HepG2 (cell line): Measurements from ENCODE around the gene ZKSCAN5. TPM values are rescaled to one million over a fixed set of nuclear protein-coding genes. Genes with fewer than 3 reads are reported as not detected.

Source experiments
- AKAP8 ChIP-seq: sonication (generic); formaldehyde crosslinking; IDR thresholded peaks from 2 replicates; pipeline ENCODE4 v1.5.1; 2020; ENCODE audit warnings: mild to moderate bottlenecking, missing genetic modification reagents
- FIP1L1 ChIP-seq: fragments of 200-400 bp; formaldehyde crosslinking; IDR thresholded peaks from 2 replicates; pipeline ENCODE4 v1.6.1; 2018; ENCODE audit warnings: low read depth, mild to moderate bottlenecking, low read length, moderate library complexity, borderline replicate concordance; ENCODE audit not compliant: insufficient read depth
- HES4 ChIP-seq: sonication (generic); formaldehyde crosslinking; IDR thresholded peaks from 2 replicates; pipeline ENCODE4 v1.9.0; 2021; ENCODE audit warnings: mild to moderate bottlenecking, missing genetic modification reagents, borderline replicate concordance
- MAFG ChIP-seq: sonication (generic); formaldehyde crosslinking; IDR thresholded peaks from 2 replicates; pipeline ENCODE4 v1.5.1; 2020; ENCODE audit warnings: mild to moderate bottlenecking, missing genetic modification reagents
- NFKB2 ChIP-seq: sonication (generic); formaldehyde crosslinking; IDR thresholded peaks from 2 replicates; pipeline ENCODE4 v1.4.0; 2020; ENCODE audit warnings: missing genetic modification reagents, borderline replicate concordance
- RFX5 ChIP-seq: IDR thresholded peaks from 2 replicates; pipeline ENCODE4 v1.6.1; 2011; ENCODE audit warnings: low read depth, low read length, improper control_type of control experiment
- SNAI1 ChIP-seq: sonication (generic); formaldehyde crosslinking; IDR thresholded peaks from 2 replicates; pipeline ENCODE4 v1.5.0; 2020; ENCODE audit warnings: mild to moderate bottlenecking, missing genetic modification reagents, borderline replicate concordance
- TP53 ChIP-seq: sonication (generic); formaldehyde crosslinking; conservative IDR thresholded peaks from 2 replicates; pipeline ENCODE4 v1.4.0; 2020; ENCODE audit warnings: missing genetic modification reagents
- ZMYM2 ChIP-seq: sonication (generic); formaldehyde crosslinking; IDR thresholded peaks from 2 replicates; pipeline ENCODE4 v1.8.0; 2022; ENCODE audit warnings: mild to moderate bottlenecking, missing genetic modification reagents
- ZNF20 ChIP-seq: sonication (generic); formaldehyde crosslinking; IDR thresholded peaks from 2 replicates; pipeline ENCODE4 v1.4.0; 2020; ENCODE audit warnings: mild to moderate bottlenecking, moderate library complexity, missing genetic modification reagents
- ZNF354B ChIP-seq: sonication (generic); formaldehyde crosslinking; IDR thresholded peaks from 2 replicates; pipeline ENCODE4 v1.8.0; 2022; ENCODE audit warnings: mild to moderate bottlenecking, missing genetic modification reagents
- ZNF460 ChIP-seq: sonication (generic); formaldehyde crosslinking; IDR thresholded peaks from 2 replicates; pipeline ENCODE4 v1.5.1; 2020; ENCODE audit warnings: missing genetic modification reagents, mild to moderate bottlenecking, borderline replicate concordance
- ZNF607 ChIP-seq: sonication (generic); formaldehyde crosslinking; IDR thresholded peaks from 2 replicates; pipeline ENCODE4 v1.5.1; 2020; ENCODE audit warnings: missing genetic modification reagents, mild to moderate bottlenecking, borderline replicate concordance
- ZNF75D ChIP-seq: sonication (generic); formaldehyde crosslinking; IDR thresholded peaks from 2 replicates; pipeline ENCODE4 v1.8.1; 2023; ENCODE audit warnings: missing genetic modification reagents, mild to moderate bottlenecking, borderline replicate concordance
- polyA plus RNA-seq, 8 experiments: library from polyadenylated mRNA; depleted of rRNA in 3 of 8; stranded (reverse) in 7 of 8; unstranded in 1 of 8; fragments of >200 nt; fragmentation: Illumina TruSeq in 4 of 8; extraction: Trizol in 4 of 8; gene quantifications; 2 replicates each; pipeline versions ENCODE4 v1.2.1 to v1.2.3, GENCODE V29; 2011 to 2016; ENCODE audit warnings: low read depth in 4 of 8, missing spikeins in 1 of 8, mixed read lengths in 1 of 8; ENCODE audit not compliant: insufficient read depth in 1 of 8
- total RNA-seq, 5 experiments: library from RNA; depleted of rRNA; stranded (reverse); fragments of >200 nt; fragmentation: Illumina TruSeq; extraction: Trizol; gene quantifications; 2 replicates each; pipeline ENCODE4 v1.2.3, GENCODE V29; 2016; ENCODE audit warnings: low read depth in 1 of 5
- TF ChIP-seq, protein P1 (sequence below): sonication (generic); formaldehyde crosslinking; IDR thresholded peaks from 2 replicates; pipeline ENCODE4 v1.8.0; 2022; ENCODE audit warnings: missing genetic modification reagents, mild to moderate bottlenecking, borderline replicate concordance
- TF ChIP-seq, protein P2 (sequence below): sonication (generic); formaldehyde crosslinking; conservative IDR thresholded peaks from 2 replicates; pipeline ENCODE4 v1.4.0; 2020; ENCODE audit warnings: mild to moderate bottlenecking, missing genetic modification reagents, moderate library complexity
- TF ChIP-seq, protein P3 (sequence below): sonication (generic); formaldehyde crosslinking; IDR thresholded peaks from 2 replicates; pipeline ENCODE4 v1.8.1; 2023; ENCODE audit warnings: missing genetic modification reagents, inconsistent platforms, borderline replicate concordance
- TF ChIP-seq, protein P4 (sequence below): sonication (generic); formaldehyde crosslinking; IDR thresholded peaks from 2 replicates; pipeline ENCODE4 v1.4.0; 2020; ENCODE audit warnings: missing genetic modification reagents
- TF ChIP-seq, protein P5 (sequence below): sonication (generic); IDR thresholded peaks from 2 replicates; pipeline ENCODE4 v1.6.1; 2016; ENCODE audit warnings: low read depth, borderline replicate concordance

ZKSCAN5 gene
- total and polyA plus RNA-seq, 2 of the 13 experiments (the other 11 are each of a cell fraction or from before 2014, with no cell fraction given), result 5.5 to 11.7 TPM

DNA sequence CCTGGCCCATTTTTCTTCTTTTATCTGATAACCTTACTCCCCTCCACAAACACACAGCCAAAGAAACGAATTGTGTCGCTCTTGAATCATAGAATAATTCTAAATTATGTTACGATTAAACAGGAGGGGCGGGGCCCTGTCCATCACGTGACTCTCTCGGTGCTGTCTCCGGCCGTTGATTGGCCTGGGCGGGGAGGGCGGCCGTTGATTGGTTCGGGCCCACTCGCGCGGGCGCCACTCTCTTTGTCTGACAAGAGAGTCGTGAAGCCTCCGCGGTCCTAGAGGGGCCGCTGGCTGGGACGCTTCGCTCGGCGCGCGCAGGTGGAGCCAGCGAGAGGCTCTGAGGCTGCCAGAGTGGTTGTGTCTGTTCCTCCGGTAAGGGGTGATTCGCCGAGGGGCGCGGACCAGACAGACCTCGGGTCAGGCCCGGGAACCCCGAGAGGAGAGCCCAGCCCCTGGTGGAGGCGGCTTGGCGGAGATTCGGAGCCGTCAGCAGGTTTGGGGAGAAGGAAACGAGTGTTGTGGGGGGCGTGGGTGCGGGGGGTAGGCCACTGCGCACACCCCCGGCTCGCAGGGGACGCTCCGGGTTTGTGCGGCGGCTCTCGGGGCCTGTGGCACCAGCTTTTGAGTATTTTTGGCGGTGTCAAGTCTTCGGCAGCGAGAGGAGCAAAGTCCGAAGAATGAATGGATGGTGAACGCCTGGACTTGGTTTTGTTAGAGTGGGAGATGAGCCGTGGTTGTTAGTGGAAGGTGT lies 31.7 kb upstream of the ZKSCAN5 start, which contains the start of gene ZNF789 (continued):
- TF ChIP-seq, protein P1, sequence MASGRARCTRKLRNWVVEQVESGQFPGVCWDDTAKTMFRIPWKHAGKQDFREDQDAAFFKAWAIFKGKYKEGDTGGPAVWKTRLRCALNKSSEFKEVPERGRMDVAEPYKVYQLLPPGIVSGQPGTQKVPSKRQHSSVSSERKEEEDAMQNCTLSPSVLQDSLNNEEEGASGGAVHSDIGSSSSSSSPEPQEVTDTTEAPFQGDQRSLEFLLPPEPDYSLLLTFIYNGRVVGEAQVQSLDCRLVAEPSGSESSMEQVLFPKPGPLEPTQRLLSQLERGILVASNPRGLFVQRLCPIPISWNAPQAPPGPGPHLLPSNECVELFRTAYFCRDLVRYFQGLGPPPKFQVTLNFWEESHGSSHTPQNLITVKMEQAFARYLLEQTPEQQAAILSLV (CRISPR knock-in tag), result no peak
- TF ChIP-seq MAFG (CRISPR knock-in tag) (no peak), ZNF460 (CRISPR knock-in tag) (no peak), HES4 (CRISPR knock-in tag) (no peak), SNAI1 (CRISPR knock-in tag) (peak; percentile 51; the same call in 1 of the 2 replicates), ZNF607 (CRISPR knock-in tag) (0 out of 2 replicates have a peak, but pooled peaks have one; percentile 68), ZNF20 (CRISPR knock-in tag) (no peak; the same call in 1 of the 2 replicates), FIP1L1 (no peak), AKAP8 (CRISPR knock-in tag) (no peak), NFKB2 (CRISPR knock-in tag) (peak; percentile 78; the same call in 1 of the 2 replicates), RFX5 (peak; percentile 45), TP53 (no peak), ZNF354B (CRISPR knock-in tag) (no peak), ZNF75D (CRISPR knock-in tag) (peak; percentile 58; the same call in 1 of the 2 replicates), ZMYM2 (CRISPR knock-in tag) (no peak)
- TF ChIP-seq, protein P2, sequence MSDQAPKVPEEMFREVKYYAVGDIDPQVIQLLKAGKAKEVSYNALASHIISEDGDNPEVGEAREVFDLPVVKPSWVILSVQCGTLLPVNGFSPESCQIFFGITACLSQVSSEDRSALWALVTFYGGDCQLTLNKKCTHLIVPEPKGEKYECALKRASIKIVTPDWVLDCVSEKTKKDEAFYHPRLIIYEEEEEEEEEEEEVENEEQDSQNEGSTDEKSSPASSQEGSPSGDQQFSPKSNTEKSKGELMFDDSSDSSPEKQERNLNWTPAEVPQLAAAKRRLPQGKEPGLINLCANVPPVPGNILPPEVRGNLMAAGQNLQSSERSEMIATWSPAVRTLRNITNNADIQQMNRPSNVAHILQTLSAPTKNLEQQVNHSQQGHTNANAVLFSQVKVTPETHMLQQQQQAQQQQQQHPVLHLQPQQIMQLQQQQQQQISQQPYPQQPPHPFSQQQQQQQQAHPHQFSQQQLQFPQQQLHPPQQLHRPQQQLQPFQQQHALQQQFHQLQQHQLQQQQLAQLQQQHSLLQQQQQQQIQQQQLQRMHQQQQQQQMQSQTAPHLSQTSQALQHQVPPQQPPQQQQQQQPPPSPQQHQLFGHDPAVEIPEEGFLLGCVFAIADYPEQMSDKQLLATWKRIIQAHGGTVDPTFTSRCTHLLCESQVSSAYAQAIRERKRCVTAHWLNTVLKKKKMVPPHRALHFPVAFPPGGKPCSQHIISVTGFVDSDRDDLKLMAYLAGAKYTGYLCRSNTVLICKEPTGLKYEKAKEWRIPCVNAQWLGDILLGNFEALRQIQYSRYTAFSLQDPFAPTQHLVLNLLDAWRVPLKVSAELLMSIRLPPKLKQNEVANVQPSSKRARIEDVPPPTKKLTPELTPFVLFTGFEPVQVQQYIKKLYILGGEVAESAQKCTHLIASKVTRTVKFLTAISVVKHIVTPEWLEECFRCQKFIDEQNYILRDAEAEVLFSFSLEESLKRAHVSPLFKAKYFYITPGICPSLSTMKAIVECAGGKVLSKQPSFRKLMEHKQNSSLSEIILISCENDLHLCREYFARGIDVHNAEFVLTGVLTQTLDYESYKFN (CRISPR knock-in tag), result peak; percentile 40; the same call in 1 of the 2 replicates
- TF ChIP-seq, protein P3, sequence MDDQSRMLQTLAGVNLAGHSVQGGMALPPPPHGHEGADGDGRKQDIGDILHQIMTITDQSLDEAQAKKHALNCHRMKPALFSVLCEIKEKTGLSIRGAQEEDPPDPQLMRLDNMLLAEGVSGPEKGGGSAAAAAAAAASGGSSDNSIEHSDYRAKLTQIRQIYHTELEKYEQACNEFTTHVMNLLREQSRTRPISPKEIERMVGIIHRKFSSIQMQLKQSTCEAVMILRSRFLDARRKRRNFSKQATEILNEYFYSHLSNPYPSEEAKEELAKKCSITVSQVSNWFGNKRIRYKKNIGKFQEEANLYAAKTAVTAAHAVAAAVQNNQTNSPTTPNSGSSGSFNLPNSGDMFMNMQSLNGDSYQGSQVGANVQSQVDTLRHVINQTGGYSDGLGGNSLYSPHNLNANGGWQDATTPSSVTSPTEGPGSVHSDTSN, result no peak
- TF ChIP-seq, protein P4, sequence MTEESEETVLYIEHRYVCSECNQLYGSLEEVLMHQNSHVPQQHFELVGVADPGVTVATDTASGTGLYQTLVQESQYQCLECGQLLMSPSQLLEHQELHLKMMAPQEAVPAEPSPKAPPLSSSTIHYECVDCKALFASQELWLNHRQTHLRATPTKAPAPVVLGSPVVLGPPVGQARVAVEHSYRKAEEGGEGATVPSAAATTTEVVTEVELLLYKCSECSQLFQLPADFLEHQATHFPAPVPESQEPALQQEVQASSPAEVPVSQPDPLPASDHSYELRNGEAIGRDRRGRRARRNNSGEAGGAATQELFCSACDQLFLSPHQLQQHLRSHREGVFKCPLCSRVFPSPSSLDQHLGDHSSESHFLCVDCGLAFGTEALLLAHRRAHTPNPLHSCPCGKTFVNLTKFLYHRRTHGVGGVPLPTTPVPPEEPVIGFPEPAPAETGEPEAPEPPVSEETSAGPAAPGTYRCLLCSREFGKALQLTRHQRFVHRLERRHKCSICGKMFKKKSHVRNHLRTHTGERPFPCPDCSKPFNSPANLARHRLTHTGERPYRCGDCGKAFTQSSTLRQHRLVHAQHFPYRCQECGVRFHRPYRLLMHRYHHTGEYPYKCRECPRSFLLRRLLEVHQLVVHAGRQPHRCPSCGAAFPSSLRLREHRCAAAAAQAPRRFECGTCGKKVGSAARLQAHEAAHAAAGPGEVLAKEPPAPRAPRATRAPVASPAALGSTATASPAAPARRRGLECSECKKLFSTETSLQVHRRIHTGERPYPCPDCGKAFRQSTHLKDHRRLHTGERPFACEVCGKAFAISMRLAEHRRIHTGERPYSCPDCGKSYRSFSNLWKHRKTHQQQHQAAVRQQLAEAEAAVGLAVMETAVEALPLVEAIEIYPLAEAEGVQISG (CRISPR knock-in tag), result peak; percentile 99
- TF ChIP-seq, protein P5, sequence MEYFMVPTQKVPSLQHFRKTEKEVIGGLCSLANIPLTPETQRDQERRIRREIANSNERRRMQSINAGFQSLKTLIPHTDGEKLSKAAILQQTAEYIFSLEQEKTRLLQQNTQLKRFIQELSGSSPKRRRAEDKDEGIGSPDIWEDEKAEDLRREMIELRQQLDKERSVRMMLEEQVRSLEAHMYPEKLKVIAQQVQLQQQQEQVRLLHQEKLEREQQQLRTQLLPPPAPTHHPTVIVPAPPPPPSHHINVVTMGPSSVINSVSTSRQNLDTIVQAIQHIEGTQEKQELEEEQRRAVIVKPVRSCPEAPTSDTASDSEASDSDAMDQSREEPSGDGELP, result peak; percentile 21; the same call in 1 of the 2 replicates
